Midbrain (tissue), 1 donor: ENCODE results near the gene BRIX1.
"Not testable (repeated sequence)": the region's sequence is repeated elsewhere in the genome, so short reads cannot be mapped to it uniquely, and the experiment has no call there.

ENCODE experiments used
- DNase-seq: peaks from one replicate; lab custom pipeline; 2025; lab: John Stamatoyannopoulos, UW

Gene BRIX1

GRCh38 chr5:34914671-34915138 is 806 bp upstream of the BRIX1 start:
- DNase-seq: no peak

- DNase-seq: no peak
Observed at GRCh38 chr5:34915856-34916192, 313 bp downstream of the BRIX1 start.

GRCh38 chr5:34916518-34916917 is 1.0 kb downstream of the BRIX1 start:
- no peak for DNase-seq

GRCh38 chr5:34918025-34918424 is 2.5 kb downstream of the BRIX1 start:
- DNase-seq: no peak

- DNase-seq: no peak
Observed at GRCh38 chr5:34919077-34919476, 3.6 kb downstream of the BRIX1 start.

- not testable (repeated sequence) for DNase-seq
Observed at GRCh38 chr5:34923256-34923655, 7.7 kb downstream of the BRIX1 start.

GRCh38 chr5:34923694-34924461 is 8.4 kb downstream of the BRIX1 start:
- DNase-seq: no peak

- DNase-seq: no peak
Observed at GRCh38 chr5:34924462-34924765, 8.9 kb downstream of the BRIX1 start.

GRCh38 chr5:34926318-34926888 is 10.9 kb downstream of the BRIX1 start:
- no peak for DNase-seq

- DNase-seq: no peak
Observed at GRCh38 chr5:34927785-34928184, 12.3 kb downstream of the BRIX1 start.

- DNase-seq: no peak
Observed at GRCh38 chr5:34928267-34928666, 12.8 kb downstream of the BRIX1 start.

- peak; percentile 98 for DNase-seq
Observed at GRCh38 chr5:34929134-34929719, 13.7 kb downstream of the BRIX1 start, which contains the start of gene DNAJC21. Gene DNAJC21, plus strand, starts transcription at chr5:34929559. Its CDS starts 261 bp downstream, at chr5:34929820.

- peak; percentile 66 for DNase-seq
Observed at GRCh38 chr5:34929720-34930461, 14.4 kb downstream of the BRIX1 start.

- no peak for DNase-seq
Observed at GRCh38 chr5:34930462-34930844, 14.9 kb downstream of the BRIX1 start.

GRCh38 chr5:34930870-34931269 is 15.4 kb downstream of the BRIX1 start:
- DNase-seq: no peak

- DNase-seq: no peak
Observed at GRCh38 chr5:34932947-34933346, 17.4 kb downstream of the BRIX1 start.

- no peak for DNase-seq
Observed at GRCh38 chr5:34941936-34942335, 26.4 kb downstream of the BRIX1 start.

GRCh38 chr5:34944044-34944443 is 28.5 kb downstream of the BRIX1 start:
- DNase-seq: no peak

- no peak for DNase-seq
Observed at GRCh38 chr5:34944460-34945047, 29.0 kb downstream of the BRIX1 start.

- no peak for DNase-seq
Observed at GRCh38 chr5:34957321-34957720, 41.8 kb downstream of the BRIX1 start.

- DNase-seq: no peak
Observed at GRCh38 chr5:34957857-34958690, 42.6 kb downstream of the BRIX1 start.
